Right lobe of liver (tissue), 6 donors: Measurements from ENCODE around the gene UBE2G1. TPM values are rescaled to one million over a fixed set of nuclear protein-coding genes. Genes with fewer than 3 reads are reported as not detected.

ENCODE experiments used
- ATAC-seq, 4 donors: fragments of 200-7000 bp; cut with Tn5 transposase; one replicate each; pipeline ENCODE4 v1.9.1; 2020; ENCODE audit warnings: mild to moderate bottlenecking in 4 of 4, moderate library complexity in 4 of 4
- DNase-seq, 3 donors: peaks; one replicate each; pipeline ENCODE4 v3.0.0-alpha.2; 2020
- H3K27ac ChIP-seq, 3 donors: fragments of 200-600 bp; one replicate each; pipeline ENCODE4 v1.8.0; 2022
- H3K27me3 ChIP-seq, 2 donors: fragments of 200-600 bp; one replicate each; pipeline ENCODE4 v1.8.0; 2022
- H3K36me3 ChIP-seq, 4 donors: fragments of 200-600 bp; sonication (generic) in 1 of 4; one replicate each; pipeline versions ENCODE4 v1.5.1 to v1.8.0; 2017 to 2022; ENCODE audit warnings: control low read depth in 1 of 4
- H3K4me1 ChIP-seq, 4 donors: fragments of 200-600 bp; sonication (generic) in 1 of 4; one replicate each; pipeline versions ENCODE4 v1.5.1 to v1.8.0; 2017 to 2022; ENCODE audit warnings: control low read depth in 1 of 4
- H3K4me3 ChIP-seq, 3 donors: fragments of 200-600 bp; one replicate each; pipeline ENCODE4 v1.8.0; 2022
- H3K9me3 ChIP-seq, 4 donors: fragments of 200-600 bp; sonication (generic) in 1 of 4; one replicate each; pipeline versions ENCODE4 v1.5.1 to v1.8.0; 2017 to 2022; ENCODE audit warnings: control low read depth in 1 of 4
- POLR2A ChIP-seq: fragments of 450-650 bp; IDR thresholded peaks from one replicate; pipeline ENCODE4 v1.6.1; 2017; ENCODE audit warnings: antibody characterized with exemption, mild to moderate bottlenecking
- WGBS: methylation state at CpG from one replicate; pipeline ENCODE4 v1.1.6; 2018; ENCODE audit warnings: low coverage, low lambda C conversion rate; ENCODE audit not compliant: insufficient coverage; ENCODE audit errors: missing lambda C conversion rate; 5-methylcytosine and 5-hydroxymethylcytosine counted together
- intact Hi-C, 2 donors: fragments of 100-400 bp; cut with DNase I; formaldehyde crosslinking; loops; one replicate each; pipeline versions ENCODE4 v1.11.2 to v1.14.1; 2022
- total RNA-seq, 6 experiments: library from RNA; depleted of rRNA in 2 of 6; stranded (reverse); fragments of >200 nt in 2 of 6; fragmentation: NEBNext Ultra II Directional in 3 of 6; extraction: Animal tissue kit (Norgen Biotek cat#: 25700) in 3 of 6; gene quantifications; one replicate each; pipeline versions ENCODE4 v1.1.0 to v1.2.4, GENCODE V29; 2016 to 2023
- TF ChIP-seq, protein P1 (sequence below), 4 donors: fragments of 200-600 bp in 3 of 4; fragments of 450-650 bp in 1 of 4; IDR thresholded peaks; one replicate each; pipeline versions ENCODE4 v1.5.1 to v1.8.0; 2016 to 2022; ENCODE audit warnings: antibody characterized with exemption in 4 of 4, mild to moderate bottlenecking in 2 of 4
- donor health status: DM: no; HTN: yes; CAD: no.
- donor health status: DM: no; HTN: no; CAD: no.
- donor health status: DM: no; HTN: no; CAD: no.
- donor health status: DM: no; HTN: yes; CAD: no.
- donor health status: DM: no; HTN: yes; CAD: no.

Gene UBE2G1
- total RNA-seq, 6 experiments from 2014 or later, result 30.3 to 45.5 (median 38.8) TPM

GRCh38 chr17:4405038-4405669 is 38.7 kb upstream of the UBE2G1 start:
- TF ChIP-seq, protein P1, sequence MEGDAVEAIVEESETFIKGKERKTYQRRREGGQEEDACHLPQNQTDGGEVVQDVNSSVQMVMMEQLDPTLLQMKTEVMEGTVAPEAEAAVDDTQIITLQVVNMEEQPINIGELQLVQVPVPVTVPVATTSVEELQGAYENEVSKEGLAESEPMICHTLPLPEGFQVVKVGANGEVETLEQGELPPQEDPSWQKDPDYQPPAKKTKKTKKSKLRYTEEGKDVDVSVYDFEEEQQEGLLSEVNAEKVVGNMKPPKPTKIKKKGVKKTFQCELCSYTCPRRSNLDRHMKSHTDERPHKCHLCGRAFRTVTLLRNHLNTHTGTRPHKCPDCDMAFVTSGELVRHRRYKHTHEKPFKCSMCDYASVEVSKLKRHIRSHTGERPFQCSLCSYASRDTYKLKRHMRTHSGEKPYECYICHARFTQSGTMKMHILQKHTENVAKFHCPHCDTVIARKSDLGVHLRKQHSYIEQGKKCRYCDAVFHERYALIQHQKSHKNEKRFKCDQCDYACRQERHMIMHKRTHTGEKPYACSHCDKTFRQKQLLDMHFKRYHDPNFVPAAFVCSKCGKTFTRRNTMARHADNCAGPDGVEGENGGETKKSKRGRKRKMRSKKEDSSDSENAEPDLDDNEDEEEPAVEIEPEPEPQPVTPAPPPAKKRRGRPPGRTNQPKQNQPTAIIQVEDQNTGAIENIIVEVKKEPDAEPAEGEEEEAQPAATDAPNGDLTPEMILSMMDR (IDR thresholded peaks at IDR 0.05), result no peak
- TF ChIP-seq POLR2A, result no peak
- no peak overlapping the region for H3K4me3 ChIP-seq
- no peak overlapping the region for H3K27ac ChIP-seq
- H3K9me3 ChIP-seq, result no peaks in the 10 kb centered on the region
- intact Hi-C loops, result no loop called here
- ATAC-seq (no peak), DNase-seq (no peak)
- no peaks in the 10 kb centered on the region for H3K4me1 ChIP-seq
- no peaks in the 10 kb centered on the region for H3K36me3 ChIP-seq
- no peaks in the 10 kb centered on the region for H3K27me3 ChIP-seq
- 70% methylated on average over 7 of the region's 7 CpGs for WGBS

GRCh38 chr17:4397840-4398239 is 31.4 kb upstream of the UBE2G1 start:
- ATAC-seq (no peak), DNase-seq (no peak)
- Histone ChIP-seq H3K4me3 (no peak overlapping the region), H3K4me1 (peaks cover 0 to 4% (median 0%) of the 10 kb centered on the region in 4 donors), H3K9me3 (no peaks in the 10 kb centered on the region), H3K36me3 (no peaks in the 10 kb centered on the region), H3K27ac (no peak overlapping the region), H3K27me3 (no peaks in the 10 kb centered on the region)
- 93% methylated on average over 5 of the region's 6 CpGs for WGBS
- intact Hi-C loops, result no loop called here
- TF ChIP-seq, protein P1 (IDR thresholded peaks at IDR 0.05), result no peak
- no peak for TF ChIP-seq POLR2A

- WGBS, result 84% methylated on average over 3 of the region's 3 CpGs
- ATAC-seq (no peak), DNase-seq (no peak)
- Histone ChIP-seq H3K27ac (no peak overlapping the region), H3K4me1 (peaks cover 0 to 4% (median 0%) of the 10 kb centered on the region in 4 donors), H3K9me3 (no peaks in the 10 kb centered on the region), H3K36me3 (no peaks in the 10 kb centered on the region), H3K4me3 (no peak overlapping the region), H3K27me3 (no peaks in the 10 kb centered on the region)
- intact Hi-C loops, result no loop called here
- TF ChIP-seq, protein P1 (IDR thresholded peaks at IDR 0.05), result no peak
- no peak for TF ChIP-seq POLR2A
These were observed 28.6 kb upstream of the UBE2G1 start for GRCh38 chr17:4395111-4395478.

DNA sequence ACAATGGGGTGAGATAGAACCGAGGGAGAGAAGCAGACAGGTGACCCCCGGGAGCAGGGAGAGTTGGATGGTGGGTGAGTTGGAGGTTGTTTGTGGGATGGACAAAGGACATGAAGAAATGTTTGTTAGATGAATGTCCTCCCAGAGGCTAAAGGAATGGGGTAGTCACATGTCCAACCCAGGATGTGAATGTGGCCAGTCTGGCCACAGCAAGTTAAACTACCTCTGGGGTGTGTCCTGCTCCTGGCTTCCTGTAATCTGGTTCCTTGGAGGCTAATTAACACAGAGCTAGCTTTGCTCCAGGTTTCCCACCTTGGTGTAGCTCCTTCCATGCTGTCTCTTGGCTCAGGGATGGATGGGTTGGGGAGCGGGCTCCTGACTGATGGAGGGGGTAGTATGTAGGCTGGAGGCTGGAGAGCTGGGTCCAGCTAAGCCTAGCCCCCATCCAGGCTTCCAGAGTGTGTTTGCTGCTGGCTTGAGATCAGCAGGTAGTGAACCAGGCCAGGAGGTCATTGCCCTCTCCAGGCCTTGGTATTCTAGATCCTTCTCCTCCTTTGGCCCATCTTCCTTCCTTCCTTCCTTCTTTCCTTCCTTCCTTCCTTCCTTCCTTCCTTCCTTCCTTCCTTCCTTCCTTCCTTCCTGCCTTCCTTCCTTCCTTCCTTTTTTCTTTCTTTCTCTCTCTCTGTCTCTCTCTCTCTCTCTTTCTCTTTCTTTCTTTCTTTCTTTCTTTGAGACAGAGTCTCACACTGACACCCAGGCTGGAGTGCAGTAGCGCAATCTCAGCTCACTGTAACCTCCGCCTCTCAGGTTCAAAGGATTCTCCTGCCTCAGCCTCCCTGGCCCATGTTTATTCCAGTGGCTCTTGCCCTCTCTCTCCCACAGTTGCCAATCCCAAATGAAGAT is 28.0 kb upstream of the UBE2G1 start:
- Histone ChIP-seq H3K9me3 (no peaks in the 10 kb centered on the region), H3K27ac (no peak overlapping the region), H3K4me1 (peaks cover 0 to 4% (median 0%) of the 10 kb centered on the region in 4 donors), H3K27me3 (no peaks in the 10 kb centered on the region), H3K36me3 (no peaks in the 10 kb centered on the region), H3K4me3 (no peak overlapping the region)
- TF ChIP-seq, protein P1 (IDR thresholded peaks at IDR 0.05), result no peak
- no peak for TF ChIP-seq POLR2A
- intact Hi-C loops, result no loop called here
- DNase-seq, result no peak
- WGBS, result 82% methylated on average over 4 of the region's 5 CpGs
- ATAC-seq, result peak in 3 of 4 donors; percentile 22 to 51 (median 48)
